Stomach (tissue), 9 donors: ENCODE data around the gene SH3BP4. TPM values are rescaled to one million over a fixed set of nuclear protein-coding genes. Genes with fewer than 3 reads are reported as not detected.

Experiments used
- DNase-seq, 2 donors: peaks; one replicate each; pipeline versions ENCODE4 v3.0.0 to v3.0.0-alpha.2; 2013 to 2019
- H3K27ac ChIP-seq, 5 donors: fragments of 200-600 bp in 4 of 5; sonication (generic) in 4 of 5; one replicate each; pipeline ENCODE4 v1.5.1; 2013 to 2019; ENCODE audit warnings: mild to moderate bottlenecking in 1 of 5, moderate library complexity in 1 of 5
- H3K27me3 ChIP-seq, 3 donors: fragments of 200-600 bp; sonication (generic); one replicate each; pipeline ENCODE4 v1.5.1; 2017 to 2019; ENCODE audit warnings: mixed run types in 1 of 3
- H3K36me3 ChIP-seq, 4 donors: fragments of 200-600 bp; sonication (generic); 1 replicate in 3 of 4; 2 replicates in 1 of 4; pipeline ENCODE4 v1.5.1; 2016 to 2019
- H3K4me1 ChIP-seq, 4 donors: fragments of 200-600 bp; sonication (generic); one replicate each; pipeline ENCODE4 v1.5.1; 2016 to 2019
- H3K4me3 ChIP-seq, 4 donors: fragments of 200-600 bp; sonication (generic) in 3 of 4; one replicate each; pipeline ENCODE4 v1.5.1; 2016 to 2019; ENCODE audit warnings: mild to moderate bottlenecking in 1 of 4
- H3K9me3 ChIP-seq, 4 donors: fragments of 200-600 bp; sonication (generic); one replicate each; pipeline ENCODE4 v1.5.1; 2016 to 2019
- EP300 ChIP-seq: sonication (generic); formaldehyde crosslinking; IDR thresholded peaks from one replicate; pipeline ENCODE4 v1.6.1; 2017; ENCODE audit warnings: antibody characterized with exemption
- POLR2A ChIP-seq, 4 donors: fragments of 450-650 bp; IDR thresholded peaks; one replicate each; pipeline ENCODE4 v1.6.1; 2016; ENCODE audit warnings: antibody characterized with exemption in 4 of 4, control low read depth in 2 of 4, mild to moderate bottlenecking in 1 of 4, moderate library complexity in 1 of 4
- POLR2AphosphoS5 ChIP-seq, 3 donors: sonication (generic); formaldehyde crosslinking; IDR thresholded peaks; one replicate each; pipeline ENCODE4 v1.6.1; 2016; ENCODE audit warnings: antibody characterized with exemption in 3 of 3
- WGBS, 5 donors: extraction: QIAGEN DNeasy Blood & Tissue Kit in 3 of 5; methylation state at CpG; one replicate each; pipeline versions ENCODE4 v1.1.5 to v1.1.7; 2013 to 2018; 5-methylcytosine and 5-hydroxymethylcytosine counted together
- intact Hi-C: fragments of 100-400 bp; cut with DNase I; formaldehyde crosslinking; loops from one replicate; pipeline ENCODE4 v1.15.1; 2023; ENCODE audit warnings: low total_unique reads
- polyA plus RNA-seq, 3 donors: library from polyadenylated mRNA; stranded (reverse); fragments of 200-250 nt; gene quantifications; one replicate each; pipeline ENCODE4 v1.2.3, GENCODE V29; 2013
- total RNA-seq, 5 donors: library from RNA; depleted of rRNA; stranded (reverse); fragments of >200 nt; gene quantifications; one replicate each; pipeline versions ENCODE4 v1.1.0 to v1.2.3, GENCODE V29; 2014 to 2016
- TF ChIP-seq, protein P1 (sequence below), 7 experiments: fragments of 450-650 bp in 4 of 7; fragments of 200-600 bp in 3 of 7; sonication (generic) in 3 of 7; IDR thresholded peaks; one replicate each; pipeline ENCODE4 v1.5.1; 2016 to 2019; ENCODE audit warnings: antibody characterized with exemption in 7 of 7, control low read depth in 2 of 7, mild to moderate bottlenecking in 1 of 7
- donor health status: healthy with polysubstance abuse.
- donor health status: Bipolar disorder and iron deficiency.
- donor health status: healthy.

The SH3BP4 gene
- total and polyA plus RNA-seq, 8 donors = 10.2 to 54.0 (median 18.8) TPM

DNA sequence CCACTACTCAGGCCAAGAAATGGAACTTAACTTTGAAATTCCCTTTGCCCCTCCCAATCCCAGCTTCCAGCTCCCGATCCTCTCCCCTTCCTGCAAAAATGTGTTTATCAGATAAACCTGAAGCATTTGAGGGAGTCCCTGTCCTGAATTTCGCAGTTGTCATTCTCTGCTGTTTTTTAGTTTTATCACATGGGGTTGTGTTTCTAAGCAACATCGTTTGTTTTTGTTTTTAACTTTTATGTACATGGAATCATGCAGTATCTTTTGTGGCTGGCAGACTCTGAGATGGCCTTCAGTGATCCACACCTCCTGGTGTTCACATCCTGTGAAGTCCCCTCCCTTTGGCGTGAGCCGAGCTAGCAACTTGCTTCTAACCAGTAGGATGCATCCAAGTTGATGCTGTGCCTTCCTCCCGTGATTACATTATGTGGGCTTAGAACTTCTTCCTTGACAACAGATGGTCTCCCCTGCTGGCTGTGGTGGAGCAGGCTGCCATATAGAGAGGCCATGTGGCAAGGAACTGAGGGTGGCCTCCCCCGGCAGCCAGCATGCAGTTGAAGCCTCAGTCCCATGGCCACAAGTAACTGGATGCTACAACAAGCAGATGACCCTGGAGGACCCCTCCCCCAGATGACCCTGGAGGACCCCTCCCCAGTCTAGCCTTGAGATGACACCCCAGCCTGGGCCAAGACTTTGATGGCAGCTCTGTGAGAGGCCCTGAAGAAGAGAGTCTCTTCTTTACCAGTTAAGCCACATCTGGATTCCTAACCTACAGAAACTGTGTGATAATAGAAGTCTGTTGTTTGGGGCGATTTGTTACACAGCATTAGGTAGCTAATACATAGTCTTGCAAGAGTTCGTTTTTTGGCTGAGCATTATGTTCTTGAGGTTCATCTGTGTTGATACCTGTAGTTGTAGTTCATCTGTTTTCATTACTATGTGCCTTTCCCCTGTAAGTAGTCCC lies 27.7 kb downstream of the SH3BP4 start:
- H3K4me3 ChIP-seq = peak overlapping the region in 3 of 4 donors; percentile 2 to 17 (median 10)
- WGBS, 5 donors = 47 to 58% (median 49%) methylated on average over 8 to 9 of the region's 9 CpGs

DNA sequence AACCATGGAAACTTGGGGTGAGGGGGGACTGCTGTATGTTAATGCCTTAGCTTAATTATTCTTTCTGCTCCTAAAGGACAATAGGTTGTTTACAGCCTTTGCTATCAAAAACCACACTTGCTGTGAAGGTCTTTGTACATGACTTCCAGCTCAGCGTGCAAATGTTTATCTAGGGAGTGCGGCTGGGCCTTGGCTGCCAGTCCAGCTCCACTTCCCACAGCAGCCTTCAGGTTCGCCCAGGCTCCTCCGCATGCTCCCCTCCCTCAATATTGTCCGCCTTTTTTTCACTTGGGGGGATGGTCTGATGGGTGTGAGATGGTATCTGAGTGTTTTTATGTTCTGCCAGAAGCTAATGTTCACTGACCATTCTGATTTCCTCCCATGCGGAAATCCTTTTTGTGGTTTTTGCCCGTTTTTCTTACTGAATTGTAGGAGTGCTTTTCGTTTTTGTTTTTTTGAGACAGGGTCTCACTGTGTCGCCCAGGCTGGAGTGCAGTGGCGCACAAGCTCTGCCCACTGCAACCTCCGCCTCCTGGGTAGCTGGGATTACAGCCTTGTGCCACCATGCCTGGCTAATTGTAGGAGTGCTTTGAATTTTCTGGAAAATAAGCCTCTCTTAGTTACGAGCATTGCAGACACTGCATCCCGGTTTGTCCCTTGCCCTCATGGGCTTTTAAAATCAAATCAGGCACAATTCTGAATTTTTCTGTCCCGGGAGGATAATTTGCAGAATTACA lies 28.8 kb downstream of the SH3BP4 start:
- 20 to 34% (median 28%) methylated on average over 14 of the region's 14 CpGs for WGBS, 5 donors
- H3K27me3 ChIP-seq = no peaks in the 10 kb centered on the region
- intact Hi-C loops = no loop called here
- peaks cover 68 to 91% (median 88%) of the 10 kb centered on the region in 4 donors for H3K4me1 ChIP-seq
- peak; percentile 74 to 82 for DNase-seq
- peak overlapping the region; percentile 82 to 89 (median 86) for H3K27ac ChIP-seq
- H3K9me3 ChIP-seq = no peaks in the 10 kb centered on the region
- peak in 2 of 3 donors; percentile 35 to 76 for TF ChIP-seq POLR2AphosphoS5 (IDR thresholded peaks at IDR 0.05)
- TF ChIP-seq POLR2A (IDR thresholded peaks at IDR 0.05) = no peak
- H3K36me3 ChIP-seq = no peaks in the 10 kb centered on the region
- H3K4me3 ChIP-seq = peak overlapping the region in 1 of 4 donors; percentile 24

More for the DNA sequence above, 27.7 kb downstream of the SH3BP4 start:
- intact Hi-C loops = no loop called here
- no peaks in the 10 kb centered on the region for H3K27me3 ChIP-seq
- DNase-seq = no peak
- H3K4me1 ChIP-seq = peaks cover 75 to 100% (median 93%) of the 10 kb centered on the region in 4 donors
- no peaks in the 10 kb centered on the region for H3K9me3 ChIP-seq
- TF ChIP-seq POLR2AphosphoS5 (IDR thresholded peaks at IDR 0.05) (no peak), EP300 (no peak), POLR2A (IDR thresholded peaks at IDR 0.05) (no peak)
- TF ChIP-seq, protein P1, sequence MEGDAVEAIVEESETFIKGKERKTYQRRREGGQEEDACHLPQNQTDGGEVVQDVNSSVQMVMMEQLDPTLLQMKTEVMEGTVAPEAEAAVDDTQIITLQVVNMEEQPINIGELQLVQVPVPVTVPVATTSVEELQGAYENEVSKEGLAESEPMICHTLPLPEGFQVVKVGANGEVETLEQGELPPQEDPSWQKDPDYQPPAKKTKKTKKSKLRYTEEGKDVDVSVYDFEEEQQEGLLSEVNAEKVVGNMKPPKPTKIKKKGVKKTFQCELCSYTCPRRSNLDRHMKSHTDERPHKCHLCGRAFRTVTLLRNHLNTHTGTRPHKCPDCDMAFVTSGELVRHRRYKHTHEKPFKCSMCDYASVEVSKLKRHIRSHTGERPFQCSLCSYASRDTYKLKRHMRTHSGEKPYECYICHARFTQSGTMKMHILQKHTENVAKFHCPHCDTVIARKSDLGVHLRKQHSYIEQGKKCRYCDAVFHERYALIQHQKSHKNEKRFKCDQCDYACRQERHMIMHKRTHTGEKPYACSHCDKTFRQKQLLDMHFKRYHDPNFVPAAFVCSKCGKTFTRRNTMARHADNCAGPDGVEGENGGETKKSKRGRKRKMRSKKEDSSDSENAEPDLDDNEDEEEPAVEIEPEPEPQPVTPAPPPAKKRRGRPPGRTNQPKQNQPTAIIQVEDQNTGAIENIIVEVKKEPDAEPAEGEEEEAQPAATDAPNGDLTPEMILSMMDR (IDR thresholded peaks at IDR 0.05) = no peak
- H3K27ac ChIP-seq = peak overlapping the region; percentile 86 to 89 (median 86)
- H3K36me3 ChIP-seq = no peaks in the 10 kb centered on the region

DNA sequence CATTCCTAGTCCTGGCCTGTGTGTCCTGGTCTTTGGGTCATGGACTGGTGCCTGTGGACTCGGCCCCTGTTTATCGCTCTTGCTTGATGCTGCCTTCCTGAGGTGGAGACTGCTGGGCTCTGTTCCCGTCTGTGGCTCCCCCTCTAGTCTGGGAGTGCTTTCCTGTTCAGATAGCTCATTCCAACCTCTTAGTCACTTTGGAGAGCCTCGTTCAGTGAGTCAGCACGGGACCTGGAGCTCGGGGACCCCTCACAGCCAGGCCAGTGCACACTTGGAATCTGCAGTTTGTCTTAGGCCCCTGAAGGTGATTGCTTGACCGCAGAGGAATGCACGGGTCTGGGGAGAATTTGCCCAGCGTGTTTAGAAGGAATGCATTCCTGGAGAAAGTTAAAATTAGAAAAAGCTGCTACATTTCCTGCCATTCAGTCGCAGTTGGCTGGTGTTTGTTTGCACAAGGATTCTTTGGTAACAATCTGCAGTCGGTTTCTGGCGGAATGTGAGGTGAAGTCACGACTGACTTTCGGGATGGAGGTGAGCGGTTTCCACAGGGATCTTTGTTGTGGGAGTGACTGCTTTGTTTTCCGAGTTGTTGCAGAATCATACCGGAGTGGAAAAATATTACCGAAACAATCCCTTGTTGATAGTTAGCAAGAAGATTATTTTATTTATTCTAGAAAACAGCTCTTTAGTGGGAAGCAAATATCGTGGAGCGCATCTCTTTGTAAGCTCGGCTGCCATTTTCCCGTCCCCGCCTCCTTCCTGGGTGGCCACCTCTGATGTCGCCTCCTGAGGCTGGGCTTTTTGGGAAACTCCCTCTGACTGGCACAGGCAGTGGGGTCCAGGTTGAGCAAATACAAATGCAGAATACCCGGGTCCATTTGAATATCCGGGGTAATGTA lies 29.6 kb downstream of the SH3BP4 start:
- Histone ChIP-seq H3K4me1 (peaks cover 74 to 92% (median 83%) of the 10 kb centered on the region in 4 donors), H3K4me3 (peak overlapping the region in 3 of 4 donors; percentile 2 to 24 (median 10)), H3K27ac (peak overlapping the region; percentile 82 to 89 (median 86)), H3K36me3 (no peaks in the 10 kb centered on the region), H3K27me3 (no peaks in the 10 kb centered on the region), H3K9me3 (no peaks in the 10 kb centered on the region)
- peak; percentile 63 to 86 for DNase-seq
- intact Hi-C loops = no loop called here
- TF ChIP-seq POLR2A (IDR thresholded peaks at IDR 0.05) (no peak), POLR2AphosphoS5 (IDR thresholded peaks at IDR 0.05) (peak in 2 of 3 donors; percentile 37 to 85), EP300 (no peak)
- 17 to 24% (median 21%) methylated on average over 26 of the region's 26 CpGs for WGBS, 5 donors

DNA sequence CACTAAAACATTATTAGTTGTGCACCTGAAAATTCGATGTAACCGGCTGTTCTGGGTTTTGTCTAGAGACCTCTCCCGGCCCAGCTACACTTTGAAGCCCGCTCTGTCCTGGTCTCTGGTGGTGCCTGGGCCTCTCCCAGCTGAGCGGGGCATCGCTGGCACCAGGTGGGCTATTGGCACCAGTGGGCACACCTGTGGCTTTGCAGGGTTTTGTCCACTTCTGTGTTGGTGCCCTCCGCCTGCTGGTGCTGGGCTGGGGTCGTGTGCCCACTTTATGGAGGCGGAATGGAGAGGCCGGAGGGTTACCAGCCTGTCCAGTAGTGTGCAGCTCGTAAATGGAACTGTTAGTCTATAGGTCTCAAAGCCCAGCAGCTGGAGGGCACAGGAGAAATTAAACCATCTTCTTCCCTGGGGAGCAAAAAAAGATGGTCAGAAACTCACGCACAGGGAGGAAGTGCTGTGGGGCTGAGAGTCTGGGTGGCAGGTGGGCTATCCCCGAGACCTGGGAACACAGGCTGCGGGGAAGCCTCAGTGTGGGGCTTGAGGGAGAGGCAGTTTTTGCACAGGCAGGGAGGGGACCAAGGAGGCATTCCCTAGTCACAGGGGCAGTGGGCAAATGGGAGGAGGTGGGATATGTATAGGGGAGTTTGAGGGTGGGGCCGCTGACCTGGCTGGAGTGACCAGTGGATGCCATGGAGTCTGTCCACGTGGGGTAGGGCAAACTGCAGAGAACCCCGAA lies 30.4 kb downstream of the SH3BP4 start:
- no peak for DNase-seq
- Histone ChIP-seq H3K9me3 (no peaks in the 10 kb centered on the region), H3K4me3 (peak overlapping the region in 2 of 4 donors; percentile 2 to 24), H3K36me3 (no peaks in the 10 kb centered on the region), H3K27ac (peak overlapping the region; percentile 82 to 89 (median 86)), H3K27me3 (no peaks in the 10 kb centered on the region), H3K4me1 (peaks cover 69 to 88% (median 76%) of the 10 kb centered on the region in 4 donors)
- TF ChIP-seq EP300 (no peak), POLR2AphosphoS5 (IDR thresholded peaks at IDR 0.05) (no peak), POLR2A (IDR thresholded peaks at IDR 0.05) (no peak)
- TF ChIP-seq, protein P1 (IDR thresholded peaks at IDR 0.05) = no peak
- intact Hi-C loops = no loop called here
- WGBS, 5 donors = 46 to 65% (median 56%) methylated on average over 17 of the region's 17 CpGs
